Measurements from ENCODE around the gene UBA52. TPM values are rescaled to one million over a fixed set of nuclear protein-coding genes. Genes with fewer than 3 reads are reported as not detected.
A peak's percentile ranks its signal among the peaks of the same experiment; 100 is the strongest.
"Not testable (repeated sequence)": the region's sequence is repeated elsewhere in the genome, so short reads cannot be mapped to it uniquely, and the experiment has no call there.

UBA52 gene
- total RNA-seq, 1 donor from 2014 or later, result 747 TPM

- H3K27me3 ChIP-seq, result no peaks in the 10 kb centered on the region
- intact Hi-C loops (cut with DNase I), result loop anchor here (5.0 to 10.0 kb wide), 3 partner anchors 85 to 263 kb away; no protein-coding TSS in a partner anchor
- peak overlapping the region; percentile 72 to 79 for H3K4me3 ChIP-seq
- no peak for DNase-seq (ENCODE audit: extremely low spot score in 2 of 2)
- H3K36me3 ChIP-seq, result peaks cover 0 to 8% of the 10 kb centered on the region in 2 donors
- peak overlapping the region; percentile 88 for H3K27ac ChIP-seq
- TF ChIP-seq POLR2AphosphoS5 (IDR thresholded peaks at IDR 0.05; ENCODE audit: insufficient read depth in 1 of 2, low read depth in 1 of 2) (peak in 1 of 2 donors; percentile 46), CTCF (IDR thresholded peaks at IDR 0.05) (no peak)
- peaks cover 44% of the 10 kb centered on the region for H3K4me1 ChIP-seq
- no peaks in the 10 kb centered on the region for H3K9me3 ChIP-seq
Observed at GRCh38 chr19:18589380-18590272, 18.0 kb downstream of the UBA52 start.

- TF ChIP-seq CTCF (IDR thresholded peaks at IDR 0.05), result no peak
- peak in 1 of 2 donors; percentile 3 for TF ChIP-seq POLR2AphosphoS5 (IDR thresholded peaks at IDR 0.05; ENCODE audit: insufficient read depth in 1 of 2, low read depth in 1 of 2)
- H3K4me1 ChIP-seq, result peaks cover 51% of the 10 kb centered on the region
Observed at GRCh38 chr19:18590273-18591272, 18.9 kb downstream of the UBA52 start.

GRCh38 chr19:18591735-18592385, 20.2 kb downstream of the UBA52 start:
- Histone ChIP-seq H3K4me1 (peaks cover 51% of the 10 kb centered on the region), H3K27me3 (no peaks in the 10 kb centered on the region), H3K36me3 (peaks cover 0 to 8% of the 10 kb centered on the region in 2 donors), H3K9me3 (no peaks in the 10 kb centered on the region), H3K4me3 (no peak overlapping the region), H3K27ac (peak overlapping the region; percentile 52)
- intact Hi-C loops (cut with DNase I), result loop anchor here (5.0 to 10.0 kb wide), 3 partner anchors 83 to 260 kb away; no protein-coding TSS in a partner anchor
- no peak for TF ChIP-seq CTCF (IDR thresholded peaks at IDR 0.05)
- TF ChIP-seq POLR2AphosphoS5 (IDR thresholded peaks at IDR 0.05; ENCODE audit: insufficient read depth in 1 of 2, low read depth in 1 of 2), result peak in 1 of 2 donors; percentile 31
- TF ChIP-seq POLR2A (IDR thresholded peaks at IDR 0.05), result no peak
- no peak for DNase-seq (ENCODE audit: extremely low spot score in 2 of 2)

More at GRCh38 chr19:18590273-18591272, 18.9 kb downstream of the UBA52 start:
- Histone ChIP-seq H3K9me3 (no peaks in the 10 kb centered on the region), H3K36me3 (peaks cover 0 to 8% of the 10 kb centered on the region in 2 donors), H3K27me3 (no peaks in the 10 kb centered on the region), H3K4me3 (peak overlapping the region in 1 of 2 donors; percentile 72), H3K27ac (peak overlapping the region; percentile 88)
- intact Hi-C loops (cut with DNase I), result loop anchor here (5.0 to 10.0 kb wide), 3 partner anchors 84 to 262 kb away; no protein-coding TSS in a partner anchor
- no peak for DNase-seq (ENCODE audit: extremely low spot score in 2 of 2)

GRCh38 chr19:18592732-18593131, 21.1 kb downstream of the UBA52 start:
- H3K4me1 ChIP-seq, result peaks cover 49% of the 10 kb centered on the region
- intact Hi-C loops (cut with DNase I), result loop anchor here (5.0 to 10.0 kb wide), 3 partner anchors 82 to 260 kb away; no protein-coding TSS in a partner anchor
- not testable (repeated sequence) for H3K9me3 ChIP-seq; H3K36me3 ChIP-seq; DNase-seq (ENCODE audit: extremely low spot score in 2 of 2); H3K27me3 ChIP-seq; H3K27ac ChIP-seq; H3K4me3 ChIP-seq
